CD4-positive, alpha-beta T cell (primary cell): ENCODE measurements around the gene BARX2. TPM values are rescaled to one million over a fixed set of nuclear protein-coding genes. Genes with fewer than 3 reads are reported as not detected.

ENCODE experiments used
- ATAC-seq: fragments of 200-7000 bp; cut with Tn5 transposase; one replicate; pipeline ENCODE4 v1.10.0; 2022; ENCODE audit warnings: mild to moderate bottlenecking; ENCODE audit not compliant: poor library complexity
- CTCF ChIA-PET: fragments of 350-600 bp; sonication (Branson Sonifier 250); formaldehyde crosslinking; loops from one replicate; lab custom pipeline; 2021; ENCODE audit warnings: antibody characterized with exemption, inconsistent platforms; lab: Charles Lee
- POLR2A ChIA-PET: fragments of 350-600 bp; sonication (Branson Sonifier 250); formaldehyde crosslinking; loops from one replicate; lab custom pipeline; 2021; ENCODE audit warnings: antibody characterized with exemption, inconsistent platforms; lab: Charles Lee
- DNase-seq, 14 experiments: peaks; one replicate each; pipeline ENCODE4 v3.0.0-alpha.2; 2013 to 2020; ENCODE audit warnings: mixed read lengths in 2 of 14
- H3K27ac ChIP-seq, 2 donors: one replicate each; pipeline versions ENCODE4 v1.5.1 to v1.7.0; 2013; ENCODE audit warnings: low read length in 2 of 2, low read depth in 1 of 2, mild to moderate bottlenecking in 1 of 2
- H3K27me3 ChIP-seq, 2 experiments: 1 replicate in 1 of 2; 2 replicates in 1 of 2; pipeline versions ENCODE4 v1.6.1 to v1.7.0; 2013; ENCODE audit warnings: low read length in 2 of 2, control low read depth in 1 of 2, mild to moderate bottlenecking in 1 of 2, moderate library complexity in 1 of 2; ENCODE audit not compliant: insufficient read depth in 2 of 2, control insufficient read depth in 1 of 2
- H3K36me3 ChIP-seq: one replicate; pipeline ENCODE4 v1.6.1; 2013; ENCODE audit warnings: low read length, control low read depth; ENCODE audit not compliant: insufficient read depth
- H3K4me1 ChIP-seq: one replicate; pipeline ENCODE4 v1.6.1; 2013; ENCODE audit warnings: low read length, control low read depth; ENCODE audit not compliant: insufficient read depth
- H3K4me3 ChIP-seq: one replicate; pipeline ENCODE4 v1.5.1; 2013; ENCODE audit warnings: mild to moderate bottlenecking, low read length, moderate library complexity
- H3K9me3 ChIP-seq, 2 experiments: 1 replicate in 1 of 2; 2 replicates in 1 of 2; pipeline versions ENCODE4 v1.6.1 to v1.7.0; 2013; ENCODE audit warnings: low read length in 2 of 2, mild to moderate bottlenecking in 2 of 2, control low read depth in 1 of 2, moderate library complexity in 1 of 2; ENCODE audit not compliant: control insufficient read depth in 1 of 2, insufficient read depth in 1 of 2
- H3K27ac Mint-ChIP-seq: one replicate; pipeline ENCODE4 v1.8.0; 2020; ENCODE audit warnings: mixed read lengths
- H3K27me3 Mint-ChIP-seq: one replicate; pipeline ENCODE4 v1.8.0; 2021; ENCODE audit warnings: mixed read lengths
- H3K36me3 Mint-ChIP-seq: one replicate; pipeline ENCODE4 v1.8.0; 2021; ENCODE audit warnings: low read depth, mixed read lengths
- H3K4me1 Mint-ChIP-seq: one replicate; pipeline ENCODE4 v1.8.0; 2021; ENCODE audit warnings: low read depth, mixed read lengths
- H3K4me3 Mint-ChIP-seq: one replicate; pipeline ENCODE4 v1.8.0; 2020; ENCODE audit warnings: mild to moderate bottlenecking, mixed read lengths
- H3K9me3 Mint-ChIP-seq: one replicate; pipeline ENCODE4 v1.8.0; 2020; ENCODE audit warnings: mixed read lengths
- CTCF ChIP-seq: fragments of 200-600 bp; IDR thresholded peaks from one replicate; pipeline ENCODE4 v1.8.0; 2022; ENCODE audit warnings: antibody characterized with exemption, mild to moderate bottlenecking
- intact Hi-C, 2 experiments: fragments of 100-400 bp; cut with DNase I in 1 of 2; cut with micrococcal nuclease in 1 of 2; formaldehyde crosslinking; loops; one replicate each; pipeline versions ENCODE4 v1.15.1 to v1.9.0; 2023 to 2025; cut with DNase I, micrococcal nuclease
- total RNA-seq, 174 experiments: library from RNA in 2 of 174; stranded (reverse) in 2 of 174; gene quantifications; one replicate each; pipeline ENCODE4 v1.2.3 and lab custom pipeline; 2021 to 2026

BARX2 gene
- total RNA-seq, 2 experiments from 2014 or later = not detected

- H3K27ac Mint-ChIP-seq = no peak overlapping the region
- POLR2A ChIA-PET = no interaction called here
Measured at GRCh38 chr11:129435499-129436245, 60.0 kb downstream of the BARX2 start.

GRCh38 chr11:129436573-129436972 lies 60.9 kb downstream of the BARX2 start:
- H3K4me3 Mint-ChIP-seq = no peak overlapping the region
- TF ChIP-seq CTCF = no peak
- CTCF ChIA-PET = no interaction called here
- no peaks in the 10 kb centered on the region for H3K36me3 ChIP-seq
- DNase-seq = no peak
- intact Hi-C loops = no loop called here
- H3K36me3 Mint-ChIP-seq = no peaks in the 10 kb centered on the region
- peaks cover 7% of the 10 kb centered on the region for H3K27me3 Mint-ChIP-seq
- POLR2A ChIA-PET = no interaction called here
- no peak overlapping the region for H3K27ac ChIP-seq
- H3K9me3 ChIP-seq = peaks cover 0 to 5% of the 10 kb centered on the region in 2 experiments
- no peak for ATAC-seq
- no peak overlapping the region for H3K27ac Mint-ChIP-seq
- no peak overlapping the region for H3K4me3 ChIP-seq
- H3K4me1 Mint-ChIP-seq = peaks cover 5% of the 10 kb centered on the region
- H3K9me3 Mint-ChIP-seq = peaks cover 3% of the 10 kb centered on the region
- H3K4me1 ChIP-seq = no peaks in the 10 kb centered on the region
- H3K27me3 ChIP-seq = peaks cover 7 to 9% of the 10 kb centered on the region in 2 experiments

More at GRCh38 chr11:129435499-129436245, 60.0 kb downstream of the BARX2 start:
- Mint-ChIP-seq H3K27me3 (peaks cover 12% of the 10 kb centered on the region), H3K4me3 (no peak overlapping the region), H3K36me3 (no peaks in the 10 kb centered on the region), H3K4me1 (peaks cover 5% of the 10 kb centered on the region), H3K9me3 (peaks cover 9% of the 10 kb centered on the region)
- CTCF ChIA-PET = no interaction called here
- no peaks in the 10 kb centered on the region for H3K4me1 ChIP-seq
- DNase-seq = no peak
- peaks cover 5 to 9% of the 10 kb centered on the region in 2 experiments for H3K27me3 ChIP-seq
- no peak overlapping the region for H3K4me3 ChIP-seq
- intact Hi-C loops = no loop called here
- H3K27ac ChIP-seq = no peak overlapping the region
- peaks cover 0 to 5% of the 10 kb centered on the region in 2 experiments for H3K9me3 ChIP-seq
- TF ChIP-seq CTCF = no peak
- no peaks in the 10 kb centered on the region for H3K36me3 ChIP-seq
- no peak for ATAC-seq

- intact Hi-C loops = no loop called here
- no peak for DNase-seq
- H3K27ac Mint-ChIP-seq = no peak overlapping the region
Measured at GRCh38 chr11:129440028-129440713, 64.5 kb downstream of the BARX2 start.

More at GRCh38 chr11:129440028-129440713, 64.5 kb downstream of the BARX2 start:
- Mint-ChIP-seq H3K9me3 (no peaks in the 10 kb centered on the region), H3K4me3 (no peak overlapping the region), H3K36me3 (no peaks in the 10 kb centered on the region), H3K4me1 (peaks cover 12% of the 10 kb centered on the region), H3K27me3 (peaks cover 7% of the 10 kb centered on the region)
- H3K4me3 ChIP-seq = no peak overlapping the region
- no peak for TF ChIP-seq CTCF
- CTCF ChIA-PET = no interaction called here
- no peak for ATAC-seq
- H3K9me3 ChIP-seq = peaks cover 0 to 5% of the 10 kb centered on the region in 2 experiments
- no peaks in the 10 kb centered on the region for H3K4me1 ChIP-seq
- H3K27ac ChIP-seq = no peak overlapping the region
- peaks cover 0 to 7% of the 10 kb centered on the region in 2 experiments for H3K27me3 ChIP-seq
- H3K36me3 ChIP-seq = no peaks in the 10 kb centered on the region
- POLR2A ChIA-PET = no interaction called here
